ENCODE results near the gene ABCC4.

The ABCC4 gene

DNA sequence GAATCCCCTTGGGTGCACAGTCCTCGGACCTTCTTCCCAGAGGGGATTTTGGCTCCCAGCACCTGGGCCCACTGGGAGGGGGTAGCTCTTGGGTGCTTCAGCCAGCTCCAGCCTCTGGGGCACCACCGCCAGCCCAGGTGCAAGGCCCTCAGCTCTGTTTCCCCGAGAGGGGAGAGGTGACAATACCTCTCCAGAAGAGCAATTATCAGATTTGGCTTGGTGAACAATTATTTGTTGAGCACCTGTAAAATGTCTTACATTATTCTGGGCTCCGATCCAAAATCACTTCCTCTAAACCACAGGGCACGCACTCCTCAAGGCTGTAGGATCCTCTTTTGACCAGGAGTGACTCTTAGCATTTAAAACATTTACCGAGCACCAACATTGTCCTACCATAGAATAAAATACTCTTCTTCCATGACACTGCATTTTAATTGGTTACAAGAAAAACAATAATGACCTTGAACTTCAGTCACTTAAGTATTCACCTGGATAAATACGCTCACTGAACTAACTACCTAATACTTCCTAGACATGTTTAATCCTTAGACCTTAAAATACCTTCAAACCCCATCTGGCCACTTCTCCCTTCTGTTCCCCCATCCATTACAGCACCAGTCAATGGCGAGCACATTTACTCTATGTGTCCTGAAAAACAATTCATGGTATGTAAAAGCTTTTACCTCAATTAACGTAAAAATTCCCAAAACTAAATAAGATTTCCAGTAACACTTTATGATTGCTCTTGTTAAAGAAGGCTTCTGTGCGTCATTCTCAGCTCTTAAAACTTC is 54.8 kb downstream of the ABCC4 start:
- H3K27me3 ChIP-seq: no peaks in the 10 kb centered on the region
- no peak for DNase-seq
- TF ChIP-seq CTCF (IDR thresholded peaks at IDR 0.05): no peak
- no peak overlapping the region for H3K4me3 ChIP-seq
- intact Hi-C loops (cut with DNase I; ENCODE audit: low total_unique reads): no loop called here
- no peaks in the 10 kb centered on the region for H3K9me3 ChIP-seq
- H3K27ac ChIP-seq: no peak overlapping the region
- no peaks in the 10 kb centered on the region for H3K4me1 ChIP-seq
- no peaks in the 10 kb centered on the region for H3K36me3 ChIP-seq

GRCh38 chr13:95245071-95245470 is 56.2 kb downstream of the ABCC4 start:
- no peak for TF ChIP-seq CTCF (IDR thresholded peaks at IDR 0.05)
- no peaks in the 10 kb centered on the region for H3K9me3 ChIP-seq
- no peaks in the 10 kb centered on the region for H3K36me3 ChIP-seq
- no peak for DNase-seq
- no peak overlapping the region for H3K4me3 ChIP-seq
- H3K27ac ChIP-seq: no peak overlapping the region
- H3K27me3 ChIP-seq: no peaks in the 10 kb centered on the region
- intact Hi-C loops (cut with DNase I; ENCODE audit: low total_unique reads): no loop called here
- H3K4me1 ChIP-seq: no peaks in the 10 kb centered on the region

GRCh38 chr13:95243207-95243606 is 58.0 kb downstream of the ABCC4 start:
- H3K27me3 ChIP-seq: no peaks in the 10 kb centered on the region
- H3K4me3 ChIP-seq: no peak overlapping the region
- no peaks in the 10 kb centered on the region for H3K36me3 ChIP-seq
- no peak for DNase-seq
- no peak overlapping the region for H3K27ac ChIP-seq
- no peaks in the 10 kb centered on the region for H3K9me3 ChIP-seq
- intact Hi-C loops (cut with DNase I; ENCODE audit: low total_unique reads): no loop called here
- no peaks in the 10 kb centered on the region for H3K4me1 ChIP-seq
- no peak for TF ChIP-seq CTCF (IDR thresholded peaks at IDR 0.05)

- H3K4me1 ChIP-seq: no peaks in the 10 kb centered on the region
- H3K4me3 ChIP-seq: no peak overlapping the region
- intact Hi-C loops (cut with DNase I; ENCODE audit: low total_unique reads): no loop called here
- TF ChIP-seq CTCF (IDR thresholded peaks at IDR 0.05): no peak
- DNase-seq: no peak
- no peaks in the 10 kb centered on the region for H3K27me3 ChIP-seq
- no peaks in the 10 kb centered on the region for H3K9me3 ChIP-seq
- H3K27ac ChIP-seq: no peak overlapping the region
- H3K36me3 ChIP-seq: no peaks in the 10 kb centered on the region
Observed at GRCh38 chr13:95241321-95241720, 59.9 kb downstream of the ABCC4 start.

DNA sequence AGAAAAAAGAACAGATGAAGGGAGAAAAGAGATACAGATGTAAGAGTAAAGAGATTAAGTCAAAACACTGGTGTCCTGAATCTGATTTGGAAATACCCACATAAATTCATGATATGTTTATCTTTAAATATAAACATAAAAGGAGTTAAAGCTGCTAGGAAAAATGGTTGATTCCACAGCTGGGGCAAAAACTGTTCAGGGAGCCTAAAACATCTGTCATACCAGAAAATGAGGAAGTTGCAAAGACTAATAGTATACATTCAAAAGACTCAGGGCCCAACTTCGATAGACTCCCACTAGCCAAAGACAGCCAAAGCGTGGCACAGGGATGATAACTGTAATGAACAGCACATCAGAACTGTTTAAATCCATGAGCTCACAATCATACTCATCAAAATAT is 62.0 kb downstream of the ABCC4 start:
- Histone ChIP-seq H3K27me3 (no peaks in the 10 kb centered on the region), H3K36me3 (no peaks in the 10 kb centered on the region), H3K4me3 (no peak overlapping the region), H3K4me1 (no peaks in the 10 kb centered on the region), H3K27ac (no peak overlapping the region), H3K9me3 (no peaks in the 10 kb centered on the region)
- no peak for TF ChIP-seq CTCF (IDR thresholded peaks at IDR 0.05)
- DNase-seq: no peak
- intact Hi-C loops (cut with DNase I; ENCODE audit: low total_unique reads): no loop called here

Measured in tibial artery (tissue), 4 donors.